ENCODE measurements around the gene SLC35F3. TPM values are rescaled to one million over a fixed set of nuclear protein-coding genes. Genes with fewer than 3 reads are reported as not detected.

Gene SLC35F3
- total RNA-seq, 1 experiment from 2014 or later: not detected

DNA sequence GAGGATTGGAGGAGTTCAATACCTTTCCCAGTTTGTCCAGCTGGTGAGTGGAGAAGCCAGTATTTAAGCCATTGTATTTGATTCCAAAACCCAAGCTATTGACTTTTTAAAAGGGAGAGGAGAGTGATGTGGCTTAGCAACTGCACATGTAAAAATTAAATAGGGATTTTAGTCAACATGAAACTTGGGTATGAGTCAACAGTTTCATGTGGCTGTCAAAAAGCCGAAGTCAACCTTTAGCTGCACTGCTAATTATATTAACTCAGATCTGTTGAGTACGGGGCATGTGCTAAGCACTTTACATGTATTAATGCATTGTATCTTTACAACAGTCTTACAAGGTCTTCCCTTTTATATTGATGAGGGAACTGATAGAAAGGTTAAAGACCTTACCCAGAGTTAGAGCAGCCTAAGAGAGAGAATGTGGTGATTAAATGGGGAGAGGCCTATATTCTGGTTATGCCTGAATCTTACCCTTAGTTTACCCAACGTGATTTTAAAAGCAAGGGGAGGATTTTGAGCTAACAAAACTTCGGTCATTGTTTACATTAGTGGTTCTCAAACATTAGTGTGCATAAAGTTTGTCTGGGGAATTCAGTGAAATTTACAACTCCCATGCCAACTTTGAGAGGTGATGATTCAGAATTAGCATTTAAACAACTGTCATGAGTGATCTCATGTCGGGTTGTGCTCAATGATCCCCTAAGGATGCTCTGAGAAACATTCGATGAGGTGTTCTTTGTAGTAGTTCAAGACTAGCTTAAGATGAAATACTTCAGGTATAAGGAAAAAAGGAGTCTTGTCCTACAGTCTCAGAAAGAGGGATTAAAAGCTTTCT, 6.9 kb upstream of the SLC35F3 start:
- ChIA-PET CTCF (no interaction called here), POLR2A (no interaction called here)
- H3K9me3 ChIP-seq: no peaks in the 10 kb centered on the region
- no peak for DNase-seq
- Mint-ChIP-seq H3K36me3 (ENCODE audit: insufficient read depth, unreplicated experiment) (no peaks in the 10 kb centered on the region), H3K4me3 (ENCODE audit: unreplicated experiment) (no peak overlapping the region), H3K9me3 (ENCODE audit: unreplicated experiment) (no peaks in the 10 kb centered on the region), H3K4me1 (ENCODE audit: low read depth, unreplicated experiment) (no peaks in the 10 kb centered on the region), H3K27ac (ENCODE audit: unreplicated experiment) (no peak overlapping the region), H3K27me3 (ENCODE audit: insufficient read depth, unreplicated experiment) (peaks cover 4% of the 10 kb centered on the region)
- H3K4me3 ChIP-seq (ENCODE audit: low read depth, low read length): no peak overlapping the region
- H3K4me1 ChIP-seq: no peaks in the 10 kb centered on the region
- no peaks in the 10 kb centered on the region for H3K27me3 ChIP-seq (replicated peaks; ENCODE audit: control insufficient read depth, insufficient read depth, low read length)
- intact Hi-C loops (cut with micrococcal nuclease; ENCODE audit: unreplicated experiment): no loop called here
- H3K36me3 ChIP-seq (ENCODE audit: control insufficient read depth, insufficient read depth, low read length): no peaks in the 10 kb centered on the region
- TF ChIP-seq CTCF (IDR thresholded peaks at IDR 0.05; ENCODE audit: insufficient read depth in 1 of 2, low read depth in 1 of 2, low read length in 1 of 2, severe bottlenecking in 1 of 2, unreplicated experiment in 1 of 2): no peak
- BruUV-seq (replicated peaks): no TSS peak

GRCh38 chr1:233901495-233901894, 3.0 kb upstream of the SLC35F3 start:
- Mint-ChIP-seq H3K9me3 (ENCODE audit: unreplicated experiment) (peaks cover 10% of the 10 kb centered on the region), H3K4me3 (ENCODE audit: unreplicated experiment) (no peak overlapping the region), H3K36me3 (ENCODE audit: insufficient read depth, unreplicated experiment) (no peaks in the 10 kb centered on the region), H3K4me1 (ENCODE audit: low read depth, unreplicated experiment) (no peaks in the 10 kb centered on the region), H3K27ac (ENCODE audit: unreplicated experiment) (no peak overlapping the region), H3K27me3 (ENCODE audit: insufficient read depth, unreplicated experiment) (peaks cover 8% of the 10 kb centered on the region)
- Histone ChIP-seq H3K9me3 (peaks cover 2% of the 10 kb centered on the region; the same call in 1 of the 2 replicates), H3K27me3 (replicated peaks; ENCODE audit: control insufficient read depth, insufficient read depth, low read length) (no peaks in the 10 kb centered on the region), H3K36me3 (ENCODE audit: control insufficient read depth, insufficient read depth, low read length) (no peaks in the 10 kb centered on the region), H3K4me1 (no peaks in the 10 kb centered on the region), H3K4me3 (ENCODE audit: low read depth, low read length) (no peak overlapping the region)
- POLR2A ChIA-PET: no interaction called here
- no peak for TF ChIP-seq CTCF (IDR thresholded peaks at IDR 0.05; ENCODE audit: insufficient read depth in 1 of 2, low read depth in 1 of 2, low read length in 1 of 2, severe bottlenecking in 1 of 2, unreplicated experiment in 1 of 2)
- CTCF ChIA-PET: no interaction called here
- DNase-seq: no peak
- intact Hi-C loops (cut with micrococcal nuclease; ENCODE audit: unreplicated experiment): no loop called here
- no TSS peak for BruUV-seq (replicated peaks)

GRCh38 chr1:233905416-233906051, 1.1 kb downstream of the SLC35F3 start:
- POLR2A ChIA-PET: no interaction called here
- H3K27me3 ChIP-seq (replicated peaks; ENCODE audit: control insufficient read depth, insufficient read depth, low read length): no peaks in the 10 kb centered on the region
- Mint-ChIP-seq H3K4me3 (ENCODE audit: unreplicated experiment) (no peak overlapping the region), H3K9me3 (ENCODE audit: unreplicated experiment) (peaks cover 10% of the 10 kb centered on the region), H3K36me3 (ENCODE audit: insufficient read depth, unreplicated experiment) (no peaks in the 10 kb centered on the region), H3K27me3 (ENCODE audit: insufficient read depth, unreplicated experiment) (peaks cover 3% of the 10 kb centered on the region), H3K4me1 (ENCODE audit: low read depth, unreplicated experiment) (no peaks in the 10 kb centered on the region), H3K27ac (ENCODE audit: unreplicated experiment) (no peak overlapping the region)
- no peaks in the 10 kb centered on the region for H3K4me1 ChIP-seq
- BruUV-seq (replicated peaks): no TSS peak
- CTCF ChIA-PET: no interaction called here
- no peak for TF ChIP-seq CTCF (IDR thresholded peaks at IDR 0.05; ENCODE audit: insufficient read depth in 1 of 2, low read depth in 1 of 2, low read length in 1 of 2, severe bottlenecking in 1 of 2, unreplicated experiment in 1 of 2)
- no peak overlapping the region for H3K4me3 ChIP-seq (ENCODE audit: low read depth, low read length)
- no peak for DNase-seq
- intact Hi-C loops (cut with micrococcal nuclease; ENCODE audit: unreplicated experiment): no loop called here
- H3K36me3 ChIP-seq (ENCODE audit: control insufficient read depth, insufficient read depth, low read length): no peaks in the 10 kb centered on the region
- peaks cover 2% of the 10 kb centered on the region; the same call in 1 of the 2 replicates for H3K9me3 ChIP-seq
